ENCODE data around the gene MDP1.
"Not testable (repeated sequence)": the region's sequence is repeated elsewhere in the genome, so short reads cannot be mapped to it uniquely, and the experiment has no call there.

MDP1 gene

DNA sequence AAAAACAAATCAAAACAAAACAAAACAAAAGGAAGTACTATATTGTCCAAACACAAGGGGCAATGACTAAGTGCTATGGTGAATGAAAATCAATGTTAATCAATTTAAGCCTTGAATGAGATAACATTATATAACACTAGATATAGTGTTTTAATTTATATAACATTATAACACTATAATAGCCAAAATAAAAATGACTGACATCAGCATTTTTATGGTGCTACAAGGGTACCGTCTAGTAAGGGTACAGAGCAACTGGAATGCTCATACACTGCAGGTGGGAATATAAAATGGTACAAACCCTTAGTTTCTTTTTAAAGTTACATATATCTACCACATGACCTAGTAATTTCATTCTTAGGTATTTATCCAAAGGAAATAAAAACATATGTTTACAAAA lies 10.6 kb upstream of the MDP1 start:
- no peak for DNase-seq

DNA sequence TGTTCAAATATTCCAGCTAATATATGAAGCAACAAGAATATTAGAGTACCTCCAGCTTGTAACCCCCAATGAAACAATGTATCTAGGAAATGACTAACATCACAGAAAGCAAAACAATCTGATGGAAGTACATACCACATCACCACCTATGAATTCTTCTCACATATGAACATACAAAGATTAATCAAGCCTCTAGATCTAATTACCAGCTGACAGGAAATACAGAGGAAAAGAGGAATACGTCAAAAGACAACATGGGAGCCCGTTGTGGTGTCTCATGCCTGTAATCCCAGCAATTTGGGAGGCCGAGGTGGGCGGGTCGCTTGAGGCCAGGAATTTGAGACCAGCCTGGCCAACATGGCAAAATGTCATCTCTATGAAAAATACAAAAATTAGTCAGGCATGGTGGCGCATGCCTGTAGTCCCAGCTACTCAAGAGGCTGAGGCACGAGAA lies 8.8 kb upstream of the MDP1 start:
- DNase-seq: peak; percentile 90

DNA sequence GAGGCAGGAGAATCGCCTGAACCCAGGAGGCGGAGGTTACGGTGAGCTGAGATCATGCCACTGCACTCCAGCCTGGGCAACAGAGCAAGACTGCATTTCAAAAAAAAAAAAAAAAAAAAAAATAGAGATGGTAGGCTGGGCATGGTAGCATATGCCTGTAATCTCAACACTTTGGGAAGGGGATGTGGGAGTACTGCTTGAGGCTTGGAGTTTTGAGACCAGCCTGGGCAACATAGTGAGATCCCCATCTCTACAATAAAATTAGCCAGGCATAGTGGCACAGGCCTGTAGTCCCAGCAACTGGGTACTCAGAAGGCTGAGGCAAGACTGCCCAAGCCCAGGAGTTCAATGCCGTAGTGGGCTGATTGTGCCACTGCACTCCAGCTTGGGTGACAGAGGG lies 7.1 kb upstream of the MDP1 start:
- DNase-seq: not testable (repeated sequence)

DNA sequence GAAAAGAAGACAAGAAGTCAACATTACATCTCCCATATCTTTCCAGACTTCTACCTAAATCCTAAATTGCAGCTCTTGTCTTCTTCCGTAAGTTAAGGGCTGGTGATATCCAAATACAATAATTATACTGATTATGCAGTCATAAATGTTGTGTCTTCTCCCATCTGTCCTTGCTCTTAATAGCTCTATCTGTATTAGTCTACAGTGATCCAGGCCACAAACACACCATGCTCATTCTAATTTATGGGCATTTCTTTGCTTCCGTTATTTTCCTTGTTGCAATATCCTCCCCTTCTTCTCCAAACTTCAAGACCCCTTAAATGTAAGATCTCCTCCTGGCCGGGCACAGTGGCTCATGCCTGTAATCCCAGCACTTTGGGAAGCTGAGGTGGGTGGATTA lies 3.7 kb upstream of the MDP1 start:
- no peak for DNase-seq

DNA sequence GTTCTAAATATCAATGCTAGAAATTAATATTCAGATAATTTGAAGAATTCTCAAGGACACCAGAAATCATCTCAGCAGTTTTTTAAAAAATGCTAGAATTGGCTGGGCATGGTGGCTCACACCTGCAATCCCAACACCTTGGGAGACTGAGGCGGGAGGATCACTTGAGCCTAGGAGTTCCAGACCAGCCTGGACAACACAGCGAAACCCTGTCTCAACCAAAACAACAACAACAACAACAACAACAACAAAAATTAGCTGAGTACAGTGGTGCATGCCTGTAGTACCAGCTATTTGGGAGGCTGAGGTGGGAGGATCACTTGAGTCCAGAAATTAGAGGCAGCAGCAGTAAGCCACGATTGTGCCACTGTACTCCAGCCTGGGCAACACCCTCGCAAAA lies 3.2 kb upstream of the MDP1 start:
- no peak for DNase-seq

DNA sequence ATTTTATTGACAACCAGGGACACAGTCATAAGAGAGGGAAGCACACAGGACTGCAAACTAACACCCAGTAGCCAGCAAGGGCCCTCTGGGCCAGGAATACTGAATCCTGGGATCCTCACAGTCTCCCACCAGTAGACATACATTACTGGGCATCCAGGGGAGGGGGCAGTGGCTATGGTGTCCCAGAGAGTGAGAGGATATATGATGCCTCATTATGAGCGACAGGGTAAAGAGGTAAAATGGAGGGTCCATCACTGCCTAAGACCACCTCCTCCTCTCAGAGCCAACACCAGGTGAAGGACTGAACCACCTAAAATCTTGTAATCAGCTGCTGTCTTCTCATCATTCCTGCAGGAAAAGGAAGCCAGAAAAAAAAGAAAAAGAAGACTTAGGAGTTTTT lies 1.0 kb upstream of the MDP1 start:
- not testable (repeated sequence) for DNase-seq

DNA sequence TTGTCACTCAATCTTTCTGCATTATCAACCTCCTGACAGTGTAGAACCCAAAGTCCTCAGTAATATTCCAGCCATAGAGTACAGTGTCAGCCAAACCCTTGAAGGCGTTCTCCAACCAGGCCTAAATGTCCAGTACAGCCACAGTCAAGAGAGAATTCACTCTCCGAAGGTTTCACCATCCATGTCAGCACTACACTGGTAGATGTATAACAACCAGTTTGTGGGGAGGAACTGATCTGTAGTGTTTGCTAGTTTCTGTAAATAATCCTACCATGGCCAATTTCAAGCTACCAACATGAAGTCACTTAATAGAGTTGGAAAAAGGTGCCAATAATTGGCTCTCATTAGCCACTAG lies 456 bp upstream of the MDP1 start:
- no peak for DNase-seq

DNA sequence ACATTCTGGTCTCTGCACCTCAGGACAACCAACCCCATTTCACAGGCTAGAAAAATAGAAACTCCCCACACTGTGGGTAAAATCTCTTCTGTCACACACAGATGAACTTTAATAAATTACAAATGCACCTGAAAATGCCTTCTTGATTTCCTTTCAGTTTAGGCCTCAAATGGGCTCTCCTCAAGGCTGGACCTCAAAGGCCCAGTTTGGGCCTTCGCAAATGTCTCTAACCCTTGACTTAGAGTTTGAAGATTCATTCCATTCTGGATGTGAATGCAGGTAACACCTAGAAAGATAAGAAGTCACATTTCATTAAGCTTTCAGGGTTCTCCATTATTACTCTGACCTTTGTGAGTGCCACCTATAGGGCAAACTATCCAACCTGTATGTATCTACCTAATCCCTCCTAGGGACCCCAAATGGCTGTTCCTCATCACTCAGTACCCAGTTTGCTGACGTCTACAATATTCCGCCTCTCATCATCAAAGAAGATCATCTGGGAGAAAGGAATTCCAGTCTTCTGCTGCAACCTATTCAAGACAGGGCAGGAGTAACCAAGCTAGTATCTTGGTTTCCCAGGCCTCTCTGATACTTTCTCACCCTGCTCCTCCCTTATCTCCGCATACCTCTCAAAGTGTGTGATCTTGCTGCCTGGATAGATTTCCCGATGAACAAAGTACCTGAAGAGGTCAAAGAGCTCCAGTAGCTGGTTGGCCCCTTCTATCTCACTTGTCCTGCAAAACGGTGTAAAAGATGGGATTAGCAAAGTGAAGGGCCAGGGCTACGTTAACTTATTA lies 1.8 kb downstream of the MDP1 start:
- no peak for DNase-seq

DNA sequence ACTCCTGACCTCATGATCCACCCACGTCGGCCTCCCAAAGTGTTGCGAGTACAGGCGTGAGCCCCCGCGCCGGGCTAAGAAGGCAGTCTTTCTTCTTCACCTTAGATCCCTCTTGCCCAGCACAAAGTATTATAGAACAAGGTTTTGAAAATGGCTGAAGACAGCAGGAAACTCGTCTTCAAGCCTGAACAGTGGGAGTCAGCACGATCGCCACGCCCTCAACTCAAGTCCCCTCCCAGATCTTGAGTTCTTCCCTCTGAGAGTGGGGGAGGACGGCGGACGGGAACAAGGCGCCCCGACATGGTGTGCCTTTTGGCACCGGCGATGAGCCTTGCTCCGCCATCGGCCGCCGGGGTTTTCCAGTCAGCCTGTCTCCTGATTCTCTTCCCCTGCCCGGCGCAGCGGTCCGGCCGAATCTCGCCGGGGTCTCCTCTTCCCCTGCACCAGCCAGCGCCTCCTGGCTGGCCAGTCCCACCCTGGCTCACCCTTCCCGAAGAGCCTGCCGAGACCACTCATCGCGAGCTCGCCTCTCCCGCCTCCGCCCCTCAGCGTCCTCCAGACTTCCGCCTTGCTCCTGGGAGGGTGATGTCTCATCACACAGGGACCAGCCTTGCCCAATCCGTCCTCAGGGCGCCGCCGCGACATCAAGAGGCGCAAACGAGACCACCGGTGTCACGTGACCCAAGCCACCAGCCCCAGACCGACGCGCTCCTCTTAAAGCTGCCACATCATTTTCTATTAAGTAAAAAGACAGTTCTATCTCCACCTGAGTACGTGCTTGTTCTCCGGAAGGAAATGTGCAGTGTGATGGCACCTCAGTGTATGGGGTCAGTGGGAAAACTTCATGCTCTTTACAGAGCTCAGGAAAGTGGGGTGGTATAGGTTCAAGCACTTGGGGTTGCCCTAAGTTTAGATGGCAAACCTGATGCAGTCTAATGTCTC lies 2.7 kb downstream of the MDP1 start, which contains the start of gene CHMP4A:
TSS of gene CHMP4A (minus strand) at position 565 of the 942 bp plus-strand sequence. CDS start at position 516, 49 bp downstream.
- peak; percentile 99 for DNase-seq

DNA sequence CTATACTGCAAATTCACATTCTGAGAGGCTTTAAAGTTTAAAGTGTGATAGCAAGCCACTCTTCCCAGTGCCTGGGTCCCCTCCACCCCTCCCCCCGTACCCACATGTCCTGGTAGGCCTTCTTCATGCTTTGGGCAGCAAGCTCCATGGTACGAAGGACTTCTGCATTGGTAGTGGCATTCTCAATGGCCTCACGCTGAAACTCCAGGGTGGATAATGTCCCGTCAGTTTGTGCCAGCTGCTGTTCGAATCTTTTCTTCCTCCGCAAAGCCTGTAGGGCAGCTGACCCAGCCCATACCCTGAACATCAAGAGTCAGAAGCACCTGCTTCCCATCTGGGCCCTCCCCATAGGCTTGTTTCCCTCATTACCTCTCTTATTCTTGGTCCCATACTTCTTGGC lies 4.6 kb downstream of the MDP1 start:
- DNase-seq: no peak

DNA sequence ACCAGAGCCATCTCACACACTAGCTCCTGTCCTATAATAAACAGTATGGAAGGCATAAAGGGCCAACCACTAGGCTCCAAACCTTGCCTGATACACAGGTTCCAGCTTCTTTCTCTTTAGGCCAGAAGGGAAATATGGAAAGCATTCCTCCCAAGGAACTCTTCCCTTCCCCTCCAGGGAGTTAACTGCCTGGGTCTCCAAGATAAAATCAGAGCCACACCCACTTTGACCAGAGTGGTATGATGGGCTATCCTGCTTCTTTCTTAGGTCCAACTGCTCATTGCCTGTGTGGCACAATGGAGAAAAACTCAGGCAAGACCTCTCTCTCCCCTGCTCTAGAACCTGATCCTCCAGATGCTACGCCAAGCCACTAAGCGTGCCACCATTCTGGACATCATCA lies 8.2 kb downstream of the MDP1 start:
- DNase-seq: no peak

DNA sequence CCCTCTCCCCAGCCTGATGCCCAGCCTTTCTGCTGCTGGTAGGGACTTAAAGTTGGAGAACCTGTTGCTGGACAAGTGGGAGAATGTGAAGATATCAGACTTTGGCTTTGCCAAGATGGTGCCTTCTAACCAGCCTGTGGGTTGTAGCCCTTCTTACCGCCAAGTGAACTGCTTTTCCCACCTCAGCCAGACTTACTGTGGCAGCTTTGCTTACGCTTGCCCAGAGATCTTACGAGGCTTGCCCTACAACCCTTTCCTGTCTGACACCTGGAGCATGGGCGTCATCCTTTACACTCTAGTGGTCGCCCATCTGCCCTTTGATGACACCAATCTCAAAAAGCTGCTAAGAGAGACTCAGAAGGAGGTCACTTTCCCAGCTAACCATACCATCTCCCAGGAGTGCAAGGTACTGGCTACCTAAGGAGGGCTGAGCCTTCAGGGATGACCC lies 8.7 kb downstream of the MDP1 start:
- DNase-seq: no peak

DNA sequence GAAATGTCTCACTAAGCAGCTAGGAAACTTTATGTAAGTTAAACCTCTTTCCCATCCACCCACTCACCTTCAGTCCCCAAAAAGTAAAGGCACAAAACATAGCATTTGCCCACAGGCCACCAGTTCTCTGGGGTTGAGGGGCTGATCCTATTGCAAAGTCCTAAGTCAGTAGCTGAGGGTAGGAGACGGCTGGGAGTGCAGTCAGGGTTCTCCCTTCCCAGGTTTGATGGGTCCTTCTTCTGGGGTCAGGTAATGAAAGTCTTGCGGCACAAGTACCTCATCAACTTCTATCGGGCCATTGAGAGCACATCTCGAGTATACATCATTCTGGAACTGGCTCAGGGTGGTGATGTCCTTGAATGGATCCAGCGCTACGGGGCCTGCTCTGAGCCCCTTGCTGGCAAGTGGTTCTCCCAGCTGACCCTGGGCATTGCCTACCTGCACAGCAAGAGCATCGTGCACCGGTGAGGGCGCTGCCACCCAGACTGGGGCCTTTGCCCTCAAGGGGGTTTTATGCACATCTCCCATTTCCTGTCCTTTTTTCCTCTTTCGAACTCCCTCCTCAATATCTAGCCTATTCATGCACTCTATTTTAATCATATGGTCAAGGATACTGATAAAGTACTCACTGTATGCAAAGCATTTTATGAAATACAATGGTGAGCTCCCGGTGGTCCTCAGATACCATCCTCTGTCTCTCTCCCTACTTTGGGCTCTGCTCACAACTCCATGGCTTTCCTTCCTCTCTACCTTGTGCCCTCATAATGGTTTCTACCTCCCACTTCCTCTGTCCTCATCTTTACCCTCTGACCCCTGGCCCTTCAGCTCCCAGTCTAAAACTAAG lies 9.4 kb downstream of the MDP1 start:
- no peak for DNase-seq

DNA sequence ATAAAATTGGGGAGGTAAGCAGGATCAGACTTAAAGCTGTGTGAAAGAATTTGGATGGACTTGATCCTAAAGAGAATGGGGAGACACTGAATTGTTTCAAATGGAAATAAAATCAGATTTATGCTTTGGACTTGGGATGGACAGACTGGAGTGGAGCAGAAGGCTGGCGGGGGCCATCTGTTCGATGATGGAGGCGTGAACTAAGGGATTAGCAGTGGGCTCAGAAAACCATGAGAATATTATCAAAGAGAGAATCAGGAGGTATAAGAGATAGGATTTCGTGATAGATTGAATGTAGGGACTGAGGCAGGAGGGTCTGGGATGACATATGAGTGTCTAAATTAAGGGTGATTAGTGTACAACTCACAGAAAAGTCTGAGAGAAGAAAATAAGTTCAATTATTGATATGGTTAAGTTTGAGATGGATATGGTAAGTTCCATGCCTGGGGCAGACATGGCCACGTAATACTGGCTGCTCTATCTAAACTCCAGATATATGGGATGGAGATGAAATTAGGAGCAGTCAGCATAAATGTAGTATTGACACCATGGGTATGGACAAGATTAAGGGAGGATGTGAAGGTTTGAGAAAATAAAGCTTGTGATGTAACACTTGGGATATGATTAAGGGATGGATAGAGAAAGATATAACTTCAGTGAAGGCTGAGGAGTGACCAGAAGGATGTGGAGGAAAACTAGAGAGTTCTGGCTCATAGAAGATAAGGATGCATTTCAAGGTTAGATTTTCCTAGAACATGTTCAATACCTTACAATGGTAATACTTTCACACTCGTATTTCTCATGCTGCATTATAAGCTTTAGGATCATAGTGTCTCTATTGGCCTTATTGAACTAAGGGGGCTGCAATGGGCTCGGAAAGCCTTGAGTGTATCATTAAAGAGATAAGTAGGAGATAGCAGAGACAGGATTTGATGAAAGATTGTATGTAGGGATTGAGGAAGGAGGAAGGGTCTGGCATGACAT lies 11.4 kb downstream of the MDP1 start:
- DNase-seq: no peak

DNA sequence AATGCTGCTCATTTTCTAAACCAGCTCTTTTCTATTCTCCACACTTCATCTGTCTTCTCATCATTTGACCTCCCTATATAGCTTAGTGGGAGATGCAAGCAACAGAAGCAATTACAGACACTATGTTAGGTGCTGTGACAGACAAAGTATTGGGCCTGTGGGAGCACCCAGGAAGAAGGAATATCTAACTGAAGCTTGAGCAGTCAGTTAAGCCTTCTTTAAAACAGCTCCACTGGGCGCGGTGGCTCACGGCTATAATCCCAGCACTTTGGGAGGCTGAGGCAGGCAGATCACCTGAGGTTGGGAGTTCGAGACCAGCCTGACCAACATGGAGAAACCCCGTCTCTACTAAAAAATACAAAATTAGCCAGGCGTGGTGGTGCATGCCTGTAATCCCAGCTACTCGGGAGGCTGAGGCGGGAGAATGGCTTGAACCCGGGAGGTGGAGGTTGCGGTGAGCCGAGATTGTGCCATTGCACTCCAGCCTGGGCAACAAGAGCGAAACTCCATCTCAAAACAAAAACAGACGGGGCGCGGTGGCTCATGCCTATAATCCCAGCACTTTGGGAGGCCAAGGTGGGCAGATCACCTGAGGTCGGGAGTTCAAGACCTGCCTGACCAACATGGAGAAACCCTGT lies 12.5 kb downstream of the MDP1 start:
- DNase-seq: not testable (repeated sequence)

DNA sequence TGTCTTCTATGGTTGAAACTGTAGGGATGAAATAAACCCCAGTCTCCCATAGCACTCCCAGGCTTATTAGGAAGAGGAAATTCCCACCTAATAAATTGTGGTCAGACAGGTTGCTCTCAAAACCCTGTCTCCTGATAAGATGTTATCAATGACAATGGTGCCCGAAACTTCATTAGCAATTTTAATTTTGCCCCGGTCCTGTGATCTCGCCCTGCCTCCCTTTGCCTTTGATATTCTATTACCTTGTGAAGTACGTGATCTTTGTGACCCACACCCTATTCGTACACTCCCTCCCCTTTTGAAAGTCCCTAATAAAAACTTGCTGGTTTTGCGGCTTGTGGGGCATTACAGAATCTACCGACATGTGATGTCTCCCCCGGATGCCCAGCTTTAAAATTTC lies 13.3 kb downstream of the MDP1 start:
- DNase-seq: not testable (repeated sequence)

DNA sequence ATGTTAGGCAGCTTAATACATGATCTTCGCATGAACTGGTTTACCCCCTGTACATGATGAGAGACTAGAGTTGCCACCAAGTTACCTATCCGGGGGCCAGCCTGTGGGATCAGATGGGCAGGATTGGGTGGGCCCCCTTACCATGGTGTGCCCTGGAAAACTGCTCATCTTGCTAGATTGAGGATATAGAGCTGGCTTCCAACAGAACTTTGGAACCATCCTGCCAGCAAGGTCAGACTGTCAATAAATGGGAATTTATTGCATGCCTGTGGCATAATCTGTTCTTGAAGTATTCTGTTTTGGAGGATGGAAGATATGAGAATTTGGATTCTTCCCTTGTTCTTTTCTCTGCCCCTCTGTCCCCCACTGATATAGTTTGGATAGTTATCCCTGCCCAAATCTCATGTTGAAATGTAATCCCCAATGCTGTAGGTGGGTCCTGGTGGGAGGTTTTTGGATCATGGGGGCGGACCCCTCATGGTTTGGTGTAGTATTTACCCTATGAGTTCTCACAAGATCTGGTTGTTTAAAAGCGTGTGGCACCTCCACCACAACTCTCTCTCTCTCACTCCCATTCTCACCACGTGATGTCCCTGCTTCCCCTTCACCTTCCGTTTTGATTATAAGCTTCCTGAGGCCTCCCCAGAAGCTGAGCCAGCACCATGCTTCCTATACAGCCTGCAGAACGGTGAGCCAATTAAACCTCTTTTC lies 16.9 kb downstream of the MDP1 start:
- DNase-seq: no peak

DNA sequence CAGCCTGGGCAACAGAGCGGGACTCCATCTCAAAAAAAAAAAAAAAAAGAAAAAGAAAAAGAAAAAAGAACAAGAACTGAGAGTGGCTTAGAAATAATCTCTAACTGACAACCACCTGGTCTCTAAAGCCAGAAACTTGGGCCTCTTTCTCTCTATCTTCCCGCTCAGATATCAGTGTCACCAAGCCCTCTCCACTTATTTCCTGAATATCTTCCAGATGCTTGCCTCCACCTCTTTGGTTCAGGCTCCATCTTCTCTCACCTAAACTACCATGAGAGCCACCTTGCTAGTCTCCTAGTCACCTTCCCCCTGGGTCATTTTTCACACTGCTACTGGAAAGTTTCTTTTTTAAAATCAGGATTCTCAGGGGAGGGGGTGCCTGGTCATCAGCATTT lies 18.8 kb downstream of the MDP1 start:
- DNase-seq: no peak

DNA sequence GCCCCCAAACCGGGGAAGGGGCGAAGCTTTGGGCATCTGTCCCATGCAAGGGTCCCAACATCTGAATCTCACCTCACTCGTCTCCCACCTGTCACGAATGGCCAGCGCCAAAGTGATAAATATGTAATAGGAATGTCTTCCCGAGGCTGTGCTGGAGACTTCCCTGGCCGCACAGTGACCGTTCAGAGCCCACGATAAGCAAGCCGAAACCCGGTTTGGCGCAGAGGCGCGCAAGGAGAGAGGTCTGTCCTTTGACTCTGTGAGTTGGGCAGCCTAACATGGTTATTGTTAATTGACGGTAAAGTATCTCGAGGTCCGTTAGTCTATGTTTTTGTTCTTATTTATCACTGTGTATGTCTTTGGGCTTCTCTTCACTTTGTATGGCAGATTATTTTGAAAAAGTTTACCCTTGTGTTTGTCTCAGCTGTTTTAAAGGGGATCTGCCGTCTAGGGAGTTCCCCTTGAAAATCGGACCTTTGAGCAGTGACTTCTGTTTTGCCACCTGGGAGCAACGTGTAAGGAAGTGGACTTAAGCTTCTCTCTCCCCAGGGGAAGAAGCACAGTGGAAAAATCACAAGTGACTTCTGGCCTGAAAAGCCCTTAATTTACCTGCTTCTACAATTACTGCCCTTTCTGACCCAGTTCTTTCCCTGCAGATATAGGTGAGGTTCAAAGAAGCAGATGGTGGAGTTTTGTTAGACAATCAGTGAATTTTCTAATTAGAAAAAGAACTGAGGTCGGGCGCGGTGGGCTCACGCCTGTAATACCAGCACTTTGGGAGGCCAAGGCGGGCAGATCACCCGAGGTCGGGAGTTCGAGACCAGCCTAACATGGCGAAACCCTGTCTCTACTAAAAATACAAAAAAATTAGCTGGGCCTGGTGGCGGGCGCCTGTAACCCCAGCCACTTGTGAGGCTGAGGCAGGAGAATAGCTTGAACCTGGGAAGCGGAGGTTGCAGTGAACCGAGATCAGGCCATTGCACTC lies 19.5 kb downstream of the MDP1 start:
- no peak for DNase-seq
